Measurements from ENCODE around the gene OR10AD1. TPM values are rescaled to one million over a fixed set of nuclear protein-coding genes. Genes with fewer than 3 reads are reported as not detected.

Gene OR10AD1
- total and polyA plus RNA-seq, 4 donors: not detected

Other genes with a start within 250 kb of the OR10AD1 start
- gene TMEM106C, start 239.7 kb downstream of the OR10AD1 start, total RNA-seq: 10 to 100 TPM; 18.8 to 57.8 TPM
- 10 to 100 TPM; 16.2 to 31.5 TPM for gene TMEM106C, start 239.7 kb downstream of the OR10AD1 start, polyA plus RNA-seq
- 100 to 1,000 TPM in 1 of 2 donors, not detected in 1; 321 TPM for gene COL2A1, start 198.8 kb downstream of the OR10AD1 start, total RNA-seq
- gene COL2A1, start 198.8 kb downstream of the OR10AD1 start, polyA plus RNA-seq: not detected
- 10 to 100 TPM in 1 of 2 donors, 1 to 10 TPM in 1; 6.4 to 11.7 TPM for gene SENP1, start 97.2 kb downstream of the OR10AD1 start, total RNA-seq
- 1 to 10 TPM; 1.4 to 2.1 TPM for gene SENP1, start 97.2 kb downstream of the OR10AD1 start, polyA plus RNA-seq
- 10 to 100 TPM in 1 of 2 donors, 1 to 10 TPM in 1; 6.4 to 23.9 TPM for gene PFKM, start 83.9 kb downstream of the OR10AD1 start, total RNA-seq
- 1 to 10 TPM; 4.5 to 5.2 TPM for gene PFKM, start 83.9 kb downstream of the OR10AD1 start, polyA plus RNA-seq
- gene ASB8, start 45.8 kb downstream of the OR10AD1 start, total RNA-seq: 10 to 100 TPM; 17.0 to 17.7 TPM
- 10 to 100 TPM; 18.6 to 23.5 TPM for gene ASB8, start 45.8 kb downstream of the OR10AD1 start, polyA plus RNA-seq
- gene CCDC184, start 19.6 kb downstream of the OR10AD1 start, total RNA-seq: under 1 TPM in 1 of 2 donors, not detected in 1; 0.08 TPM
- under 1 TPM; 0.07 to 0.13 TPM for gene CCDC184, start 19.6 kb downstream of the OR10AD1 start, polyA plus RNA-seq
- 10 to 100 TPM in 1 of 2 donors, 1 to 10 TPM in 1; 8.1 to 15.8 TPM for gene ZNF641, start 147.6 kb upstream of the OR10AD1 start, total RNA-seq
- 1 to 10 TPM; 3.0 to 4.2 TPM for gene ZNF641, start 147.6 kb upstream of the OR10AD1 start, polyA plus RNA-seq

Measured in liver (tissue), 4 donors.